MCF 10A (cell line): ENCODE data around the gene PTPRR. TPM values are rescaled to one million over a fixed set of nuclear protein-coding genes. Genes with fewer than 3 reads are reported as not detected.

Experiments
- BruUV-seq: library from RNA; stranded (reverse); fragments of 400-500 nt; replicated peaks from 2 replicates; lab custom pipeline; 2021; lab: Mats Ljungman, UMichigan
- CTCF ChIA-PET: fragments of 300-600 bp; sonication (Branson Sonifier 250); formaldehyde crosslinking; extraction: SDS; loops from one replicate; lab custom pipeline; 2021; ENCODE audit warnings: antibody characterized with exemption, inconsistent platforms; lab: Yijun Ruan, JAX
- POLR2A ChIA-PET: fragments of 300-600, 350-650 bp; sonication (Branson Sonifier 250); formaldehyde crosslinking; extraction: SDS; loops from one replicate; lab custom pipeline; 2020; ENCODE audit warnings: antibody characterized with exemption, inconsistent platforms; lab: Yijun Ruan, JAX
- DNase-seq: peaks from one replicate; pipeline ENCODE4 v3.0.0-alpha.2; 2018; ENCODE audit not compliant: unreplicated experiment
- H3K27ac Mint-ChIP-seq: one replicate; pipeline ENCODE4 v1.8.0; 2022; ENCODE audit warnings: mild to moderate bottlenecking, low read depth, mixed read lengths; ENCODE audit not compliant: unreplicated experiment
- H3K27me3 Mint-ChIP-seq: one replicate; pipeline ENCODE4 v1.8.0; 2022; ENCODE audit warnings: mixed read lengths; ENCODE audit not compliant: insufficient read depth, unreplicated experiment
- H3K36me3 Mint-ChIP-seq: one replicate; pipeline ENCODE4 v1.8.0; 2022; ENCODE audit warnings: mild to moderate bottlenecking, moderate library complexity, mixed read lengths; ENCODE audit not compliant: insufficient read depth, unreplicated experiment
- H3K4me1 Mint-ChIP-seq: one replicate; pipeline ENCODE4 v1.8.0; 2022; ENCODE audit warnings: mixed read lengths; ENCODE audit not compliant: insufficient read depth, unreplicated experiment
- H3K4me3 Mint-ChIP-seq: one replicate; pipeline ENCODE4 v1.8.0; 2022; ENCODE audit warnings: mild to moderate bottlenecking, moderate library complexity, mixed read lengths; ENCODE audit not compliant: unreplicated experiment
- H3K9me3 Mint-ChIP-seq: one replicate; pipeline ENCODE4 v1.8.0; 2022; ENCODE audit warnings: mixed read lengths; ENCODE audit not compliant: unreplicated experiment
- intact Hi-C: fragments of 100-400 bp; cut with micrococcal nuclease; formaldehyde crosslinking; loops from 2 replicates; pipeline ENCODE4 v1.14.1; 2022
- total RNA-seq: library from RNA; stranded (reverse); gene quantifications from 2 replicates; pipeline ENCODE4 v1.2.3, GENCODE V29; 2022
- TF ChIP-seq, protein P1 (sequence below): fragments of 200-600 bp; IDR thresholded peaks from one replicate; pipeline ENCODE4 v1.8.0; 2022; ENCODE audit warnings: antibody characterized with exemption, mild to moderate bottlenecking; ENCODE audit not compliant: unreplicated experiment

PTPRR gene
- total RNA-seq, 1 experiment from 2014 or later = not detected

DNA sequence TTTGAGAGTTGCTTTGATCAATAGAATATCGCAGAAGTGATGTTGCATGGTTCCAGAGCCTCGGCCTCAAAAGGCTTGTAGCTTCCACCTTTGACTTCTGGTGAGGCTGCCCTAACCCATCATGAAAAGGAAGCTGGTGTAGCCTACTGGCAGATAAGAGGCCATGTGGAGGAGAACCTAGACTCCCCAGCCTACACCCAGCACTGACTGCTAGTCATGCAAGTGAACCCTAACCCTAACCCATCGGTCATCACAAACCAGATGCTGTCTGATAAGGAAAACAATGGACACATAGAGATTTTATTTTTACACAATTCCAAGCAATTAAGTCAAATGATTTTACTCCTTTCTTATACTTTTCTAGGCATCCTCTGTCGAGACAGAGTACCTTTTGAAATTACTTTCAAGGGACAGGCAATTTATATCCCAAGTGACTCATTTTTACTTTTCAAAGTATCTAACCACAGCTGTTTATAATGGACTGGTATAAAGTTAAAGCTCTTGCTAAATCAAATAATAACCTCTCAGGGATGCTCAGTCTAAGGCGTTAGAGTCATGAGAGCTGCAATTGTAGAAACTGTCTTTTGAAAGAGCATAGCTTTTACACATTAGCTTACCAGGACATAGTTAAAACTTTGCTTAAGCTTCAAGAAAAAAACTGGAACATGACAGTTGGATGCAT is 300.9 kb downstream of the PTPRR start:
- POLR2A ChIA-PET = interaction anchor here (0.9 to 1.8 kb wide), 3 partner anchors 10 to 16 kb away, joined by 3 to 4 read pairs (median 3); no protein-coding TSS in a partner anchor
- Mint-ChIP-seq H3K27ac (no peak overlapping the region), H3K27me3 (no peaks in the 10 kb centered on the region), H3K4me1 (no peaks in the 10 kb centered on the region), H3K36me3 (no peaks in the 10 kb centered on the region), H3K9me3 (no peaks in the 10 kb centered on the region), H3K4me3 (no peak overlapping the region)
- no peak for DNase-seq
- BruUV-seq = no TSS peak
- CTCF ChIA-PET = interaction anchor here (0.5 to 1.7 kb wide), 3 partner anchors 9 to 110 kb away, joined by 3 to 4 read pairs (median 3); no protein-coding TSS in a partner anchor
- TF ChIP-seq, protein P1, sequence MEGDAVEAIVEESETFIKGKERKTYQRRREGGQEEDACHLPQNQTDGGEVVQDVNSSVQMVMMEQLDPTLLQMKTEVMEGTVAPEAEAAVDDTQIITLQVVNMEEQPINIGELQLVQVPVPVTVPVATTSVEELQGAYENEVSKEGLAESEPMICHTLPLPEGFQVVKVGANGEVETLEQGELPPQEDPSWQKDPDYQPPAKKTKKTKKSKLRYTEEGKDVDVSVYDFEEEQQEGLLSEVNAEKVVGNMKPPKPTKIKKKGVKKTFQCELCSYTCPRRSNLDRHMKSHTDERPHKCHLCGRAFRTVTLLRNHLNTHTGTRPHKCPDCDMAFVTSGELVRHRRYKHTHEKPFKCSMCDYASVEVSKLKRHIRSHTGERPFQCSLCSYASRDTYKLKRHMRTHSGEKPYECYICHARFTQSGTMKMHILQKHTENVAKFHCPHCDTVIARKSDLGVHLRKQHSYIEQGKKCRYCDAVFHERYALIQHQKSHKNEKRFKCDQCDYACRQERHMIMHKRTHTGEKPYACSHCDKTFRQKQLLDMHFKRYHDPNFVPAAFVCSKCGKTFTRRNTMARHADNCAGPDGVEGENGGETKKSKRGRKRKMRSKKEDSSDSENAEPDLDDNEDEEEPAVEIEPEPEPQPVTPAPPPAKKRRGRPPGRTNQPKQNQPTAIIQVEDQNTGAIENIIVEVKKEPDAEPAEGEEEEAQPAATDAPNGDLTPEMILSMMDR = no peak
- intact Hi-C loops = no loop called here

DNA sequence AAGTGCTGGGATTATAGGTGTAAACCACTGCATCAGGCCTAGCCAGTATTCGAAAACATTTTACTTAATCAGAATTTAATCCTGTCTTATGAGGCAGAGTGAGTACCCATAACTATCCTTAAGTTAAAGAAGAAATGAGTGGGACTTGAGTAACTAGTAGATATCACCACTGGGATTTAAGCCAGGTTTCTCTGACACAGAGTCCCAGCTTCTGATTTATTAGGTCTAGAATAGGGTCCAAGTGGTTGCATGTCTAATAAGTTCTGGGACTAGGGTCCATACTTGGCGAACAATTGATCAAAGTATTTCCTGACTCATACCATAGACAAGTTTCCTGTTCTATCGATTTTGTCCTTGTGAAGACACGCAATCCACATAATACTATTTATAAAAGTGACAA is 302.2 kb downstream of the PTPRR start:
- BruUV-seq = no TSS peak
- Mint-ChIP-seq H3K27ac (no peak overlapping the region), H3K27me3 (no peaks in the 10 kb centered on the region), H3K36me3 (no peaks in the 10 kb centered on the region), H3K9me3 (no peaks in the 10 kb centered on the region), H3K4me3 (no peak overlapping the region), H3K4me1 (no peaks in the 10 kb centered on the region)
- intact Hi-C loops = no loop called here
- TF ChIP-seq, protein P1 = no peak
- DNase-seq = no peak
- ChIA-PET POLR2A (no interaction called here), CTCF (interaction anchor here (0.8 kb wide), 1 partner anchor 74 kb away, joined by 4 read pairs; no protein-coding TSS in a partner anchor)

DNA sequence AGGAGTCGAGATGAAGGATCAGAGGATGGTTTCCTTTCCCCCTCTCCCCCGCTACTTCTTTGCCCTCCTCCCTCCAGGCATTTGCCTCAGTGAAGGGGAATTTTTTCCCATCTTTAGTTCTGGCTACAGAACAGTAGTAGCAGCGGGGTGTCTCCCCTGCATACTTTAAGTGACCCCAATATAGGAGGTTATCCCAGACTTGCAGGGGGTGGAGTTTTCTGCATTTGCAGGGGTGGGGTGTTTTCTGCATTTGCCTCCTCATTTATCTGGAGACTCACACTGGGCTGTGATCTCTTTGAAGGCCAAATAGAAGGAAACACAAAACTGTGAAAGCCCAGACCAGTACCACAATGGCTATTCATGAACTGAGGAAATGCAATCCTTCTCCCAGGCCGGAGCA is 303.1 kb downstream of the PTPRR start:
- CTCF ChIA-PET = interaction anchor here (0.5 kb wide), 1 partner anchor 42 kb away, joined by 5 read pairs; no protein-coding TSS in a partner anchor
- no peak for DNase-seq
- TF ChIP-seq, protein P1 = no peak
- BruUV-seq = no TSS peak
- no peak overlapping the region for H3K27ac Mint-ChIP-seq
- no peaks in the 10 kb centered on the region for H3K36me3 Mint-ChIP-seq
- H3K4me3 Mint-ChIP-seq = no peak overlapping the region
- no peaks in the 10 kb centered on the region for H3K27me3 Mint-ChIP-seq
- H3K9me3 Mint-ChIP-seq = no peaks in the 10 kb centered on the region
- H3K4me1 Mint-ChIP-seq = no peaks in the 10 kb centered on the region
- POLR2A ChIA-PET = no interaction called here
- intact Hi-C loops = no loop called here

DNA sequence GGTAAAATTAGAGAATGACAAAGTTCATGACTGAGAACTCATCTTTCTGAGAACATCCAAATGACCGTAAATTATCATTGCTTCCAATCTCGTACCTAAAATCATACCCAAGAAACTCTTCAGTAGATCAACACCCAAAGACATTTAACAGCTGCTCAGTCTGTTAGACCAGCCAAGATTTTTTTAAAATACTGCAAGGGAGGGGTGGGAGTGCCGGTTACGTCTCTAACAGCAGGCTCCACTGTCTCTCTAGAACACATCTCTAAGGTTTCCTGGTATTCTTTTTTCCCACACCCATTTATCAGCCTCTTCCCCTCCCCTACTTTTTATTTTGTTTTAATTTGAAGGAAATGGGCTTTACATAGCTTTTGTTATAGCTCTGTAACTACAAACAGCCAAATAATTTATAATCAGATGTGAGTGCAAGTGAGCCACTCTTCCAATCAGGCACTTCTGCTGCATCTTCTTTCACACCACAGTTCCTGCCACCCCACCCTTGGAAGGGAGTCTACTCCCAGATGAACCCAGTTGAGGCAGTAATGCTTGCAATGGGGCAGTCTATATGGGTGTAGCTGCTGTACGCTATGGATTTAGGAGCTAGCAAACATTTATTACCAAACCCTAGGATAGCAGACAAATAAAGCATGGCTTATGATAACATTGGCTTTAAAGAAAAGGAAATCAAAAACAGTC is 305.2 kb downstream of the PTPRR start:
- CTCF ChIA-PET = interaction anchor here (0.6 kb wide), 1 partner anchor 135 kb away, joined by 3 read pairs; no protein-coding TSS in a partner anchor
- H3K27me3 Mint-ChIP-seq = no peaks in the 10 kb centered on the region

More for the DNA sequence above, 305.2 kb downstream of the PTPRR start:
- intact Hi-C loops = no loop called here
- DNase-seq = no peak
- Mint-ChIP-seq H3K36me3 (no peaks in the 10 kb centered on the region), H3K9me3 (no peaks in the 10 kb centered on the region), H3K4me3 (no peak overlapping the region), H3K4me1 (no peaks in the 10 kb centered on the region), H3K27ac (no peak overlapping the region)
- no TSS peak for BruUV-seq
- TF ChIP-seq, protein P1 = no peak
- POLR2A ChIA-PET = no interaction called here
